GM18868 (cell line): ENCODE measurements around the gene YBEY.
"Not testable (repeated sequence)": the region's sequence is repeated elsewhere in the genome, so short reads cannot be mapped to it uniquely, and the experiment has no call there.

Experiments used
- ATAC-seq: cut with Tn5 transposase; IDR thresholded peaks from one replicate; pipeline ENCODE4 v1.9.1; 2021; ENCODE audit warnings: mild to moderate bottlenecking, moderate library complexity; ENCODE audit not compliant: unreplicated experiment

Gene YBEY

DNA sequence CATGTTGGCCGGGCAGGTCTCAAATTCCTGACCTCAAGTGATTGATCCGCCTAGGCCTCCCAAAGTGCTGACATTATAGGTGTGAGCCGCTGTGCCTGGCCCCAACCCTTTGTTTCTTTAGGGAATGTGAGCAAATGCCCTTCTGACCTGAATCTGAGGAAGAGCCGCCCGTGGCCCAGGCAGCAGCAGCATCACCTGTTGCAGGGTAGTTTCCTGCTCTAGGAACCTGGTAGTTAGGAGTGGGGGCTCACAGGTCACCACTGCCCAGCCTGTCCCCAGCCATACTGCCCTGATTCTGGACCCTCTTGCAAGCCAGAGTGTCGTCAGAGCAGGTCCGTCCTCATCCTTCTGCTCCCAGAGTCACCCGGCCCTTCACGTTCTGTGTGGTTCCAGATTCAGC is 13.0 kb downstream of the YBEY start:
- ATAC-seq = no peak

DNA sequence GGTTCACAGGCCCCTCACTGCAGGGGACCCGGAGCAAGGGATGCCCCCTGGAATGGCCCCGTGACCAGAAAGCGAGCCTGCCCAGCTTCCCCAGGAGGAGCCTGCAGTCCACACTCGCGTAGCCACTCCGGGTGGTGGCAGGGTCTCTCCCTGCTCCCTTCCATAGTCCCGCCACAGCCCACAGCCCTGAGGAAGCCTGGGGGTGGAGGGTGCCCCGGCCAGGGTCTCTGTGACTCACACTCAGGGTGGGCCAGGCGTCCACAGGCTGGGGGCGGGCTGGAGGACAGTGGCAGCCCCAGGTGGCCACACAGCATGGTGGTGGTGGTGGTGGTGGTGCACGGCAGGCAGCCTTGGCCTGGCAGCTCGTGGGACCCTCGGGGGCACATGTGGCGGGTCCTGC is 15.6 kb downstream of the YBEY start:
- ATAC-seq = no peak

DNA sequence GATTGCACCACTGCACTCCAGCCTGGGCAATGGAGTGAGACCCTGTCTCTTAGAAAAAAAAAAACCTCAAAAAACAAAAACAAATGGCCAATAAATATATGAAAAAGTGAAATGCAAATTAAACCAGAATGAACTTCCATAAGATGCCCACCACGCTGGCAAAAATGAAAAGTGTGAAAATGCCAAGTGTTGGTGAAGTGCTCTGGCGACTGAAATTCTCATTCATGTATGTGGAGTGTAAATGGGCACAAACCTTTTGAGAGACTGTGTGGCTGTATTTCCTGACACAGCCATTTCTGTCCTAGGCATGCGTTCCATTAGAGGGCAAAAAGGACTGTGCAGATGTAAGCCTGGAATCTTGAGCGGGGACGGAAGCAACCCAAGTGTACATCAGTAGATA is 18.3 kb downstream of the YBEY start:
- no peak for ATAC-seq

DNA sequence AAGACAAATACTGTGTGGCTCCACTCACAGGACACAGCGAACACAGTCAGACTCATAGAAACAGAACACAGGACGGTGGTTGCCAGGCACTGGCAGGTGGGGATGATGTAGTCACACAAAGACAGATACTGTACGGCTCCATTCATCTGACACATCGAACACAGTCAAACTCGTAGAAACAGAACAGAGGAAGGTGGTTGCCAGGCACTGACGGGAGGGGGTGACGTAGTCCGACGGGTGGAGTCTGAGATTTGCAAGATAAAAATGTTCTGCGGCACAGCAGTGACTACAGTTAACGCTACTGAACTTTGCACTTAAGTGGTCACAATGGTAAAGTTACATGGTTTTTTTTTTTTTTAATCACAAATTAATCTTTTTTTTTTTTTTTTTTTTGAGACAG is 18.8 kb downstream of the YBEY start:
- ATAC-seq = no peak

DNA sequence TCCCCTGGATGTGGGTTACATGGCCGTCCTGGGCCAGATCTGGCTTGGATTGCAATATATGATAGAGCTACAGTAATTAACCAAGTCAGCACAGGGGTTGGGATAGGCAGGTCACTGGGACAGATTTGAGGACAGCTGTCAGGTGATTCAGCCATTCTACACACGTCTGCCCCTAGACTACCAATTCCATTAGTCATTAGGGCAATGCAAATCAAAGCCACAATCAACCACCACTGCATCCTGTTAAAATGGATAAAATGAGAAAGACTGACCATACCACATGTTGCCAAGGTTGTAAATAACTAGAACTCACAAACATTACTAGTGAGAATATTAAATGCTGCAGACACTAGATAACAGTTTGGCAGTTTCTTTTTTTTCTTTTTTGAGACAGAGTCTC is 21.5 kb downstream of the YBEY start:
- ATAC-seq = no peak

DNA sequence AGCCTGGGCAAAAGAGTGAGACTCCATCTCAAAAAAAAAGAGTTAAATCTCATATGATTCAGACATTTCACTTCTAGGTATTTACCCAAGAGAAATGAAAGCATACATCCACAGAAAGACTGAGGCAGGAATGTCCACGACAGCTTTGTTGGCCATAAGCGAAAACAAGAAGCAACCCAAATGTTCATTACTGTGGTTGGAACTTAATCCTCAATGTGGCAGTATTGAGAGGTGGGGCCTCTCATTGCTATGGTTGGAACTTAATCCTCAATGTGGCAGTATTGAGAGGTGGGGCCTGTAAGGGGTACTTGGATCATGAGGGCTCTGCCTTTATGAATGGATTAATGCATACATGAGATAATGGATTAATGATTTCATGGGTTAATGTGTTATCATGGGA is 22.3 kb downstream of the YBEY start:
- ATAC-seq = no peak

DNA sequence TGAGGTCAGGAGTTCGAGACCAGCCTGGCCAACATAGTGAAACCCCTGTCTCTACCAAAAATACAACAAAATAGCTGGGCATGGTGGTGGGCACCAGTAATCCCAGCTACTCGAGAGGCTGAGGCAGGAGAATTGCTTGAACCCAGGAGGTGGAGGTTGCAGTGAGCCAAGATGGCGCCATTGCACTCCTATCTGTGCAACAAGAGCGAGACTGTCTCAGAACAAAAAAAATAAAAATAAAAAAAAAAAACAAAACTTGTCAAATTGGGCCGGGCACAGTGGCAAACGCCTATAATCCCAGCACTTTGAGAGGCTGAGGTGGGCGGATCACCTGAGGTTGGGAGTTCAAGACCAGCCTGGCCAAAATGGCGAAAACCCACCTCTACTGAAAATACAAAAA is 24.1 kb downstream of the YBEY start:
- ATAC-seq = not testable (repeated sequence)

DNA sequence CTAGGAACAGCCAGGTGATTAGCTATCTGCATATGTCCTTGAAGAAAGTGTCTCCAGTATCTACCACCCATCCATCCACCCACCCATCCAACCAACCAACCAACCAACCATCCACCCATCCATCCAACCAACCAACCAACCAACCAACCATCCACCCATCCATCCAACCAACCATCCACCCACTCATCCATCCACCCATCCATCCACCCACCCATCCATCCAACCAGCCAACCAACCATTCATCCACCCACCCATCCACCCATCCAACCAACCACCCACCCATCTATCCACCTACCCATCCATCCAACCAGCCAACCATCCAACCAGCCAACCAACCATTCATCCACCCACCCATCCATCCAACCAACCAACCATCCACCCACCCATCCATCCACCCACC is 25.4 kb downstream of the YBEY start:
- no peak for ATAC-seq

DNA sequence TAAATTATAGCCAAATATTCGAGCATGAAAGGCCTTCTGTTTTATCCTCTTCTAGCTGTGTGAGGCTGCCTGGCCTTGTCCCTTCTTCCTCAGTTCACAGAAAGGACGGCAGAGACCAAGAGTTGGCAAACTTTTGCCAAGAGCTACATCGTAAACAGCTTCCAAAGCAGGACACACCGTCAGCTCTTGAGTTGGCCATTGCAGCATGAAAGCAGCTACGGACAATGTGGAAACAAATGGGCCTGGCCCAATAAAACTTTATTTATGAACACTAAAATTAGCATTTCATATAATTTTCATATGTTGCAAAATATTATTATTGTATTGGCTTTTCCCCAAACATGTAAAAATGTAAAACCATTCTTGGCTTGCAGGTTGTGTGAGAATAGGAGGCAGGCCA is 26.8 kb downstream of the YBEY start:
- ATAC-seq = no peak

DNA sequence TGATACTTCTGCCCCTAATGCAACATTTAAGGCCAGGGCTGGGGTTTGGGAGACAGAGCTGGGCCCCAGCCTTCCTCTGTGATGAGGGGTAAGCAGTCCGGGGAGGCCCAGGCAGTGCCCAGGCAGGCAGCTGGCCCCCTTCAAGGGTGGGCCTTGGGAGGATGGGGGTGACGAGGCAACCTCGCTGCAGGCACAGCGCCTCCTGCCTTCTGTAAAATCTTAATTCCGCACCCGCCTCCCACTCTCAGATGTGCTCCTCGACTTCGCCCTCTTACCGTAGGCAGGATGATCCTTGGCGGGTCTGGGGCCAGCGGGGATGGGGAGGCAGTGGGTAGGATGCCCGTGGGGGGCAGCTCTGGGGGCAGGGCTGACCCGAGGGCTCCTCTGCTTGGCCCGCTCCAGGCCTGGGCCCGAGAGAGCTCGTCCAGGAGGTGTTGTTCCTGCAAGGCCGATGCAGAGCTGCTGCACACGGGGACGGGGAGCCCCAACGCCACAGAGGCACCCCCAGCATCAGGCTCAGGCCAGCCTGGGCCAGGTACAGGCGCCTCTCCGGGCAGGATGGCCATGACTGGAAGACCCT is 28.4 kb downstream of the YBEY start:
- ATAC-seq = no peak

DNA sequence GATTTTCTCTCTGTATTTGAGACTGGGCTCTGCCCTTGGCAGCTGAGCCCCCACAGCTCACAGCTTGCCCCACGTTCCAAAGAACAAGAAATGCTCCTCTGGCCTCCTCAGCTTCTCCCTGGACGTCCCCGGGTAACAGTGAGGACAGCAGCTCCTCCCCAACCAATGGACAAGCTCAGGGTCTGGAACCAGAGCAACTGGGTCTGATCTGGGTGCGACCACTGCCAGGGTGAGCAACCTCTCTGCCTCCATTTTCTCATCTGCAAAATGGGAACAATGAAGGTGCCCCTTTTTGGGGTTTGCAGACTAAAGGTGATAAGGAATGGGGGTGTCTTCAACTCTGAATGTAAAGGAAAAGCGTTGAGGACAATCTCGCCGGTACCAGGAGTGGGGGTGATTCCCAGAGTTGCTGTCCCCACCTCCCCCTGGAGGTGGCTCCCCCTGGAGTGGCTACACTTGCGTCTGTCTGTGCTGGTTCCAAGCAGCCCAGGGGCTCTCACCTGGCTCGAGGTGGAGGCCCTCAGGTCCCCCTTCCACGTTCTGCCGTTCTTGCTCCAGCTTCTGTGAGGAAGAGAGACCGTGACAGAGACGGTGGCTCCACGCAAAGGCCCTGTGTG is 30.7 kb downstream of the YBEY start:
- no peak for ATAC-seq

DNA sequence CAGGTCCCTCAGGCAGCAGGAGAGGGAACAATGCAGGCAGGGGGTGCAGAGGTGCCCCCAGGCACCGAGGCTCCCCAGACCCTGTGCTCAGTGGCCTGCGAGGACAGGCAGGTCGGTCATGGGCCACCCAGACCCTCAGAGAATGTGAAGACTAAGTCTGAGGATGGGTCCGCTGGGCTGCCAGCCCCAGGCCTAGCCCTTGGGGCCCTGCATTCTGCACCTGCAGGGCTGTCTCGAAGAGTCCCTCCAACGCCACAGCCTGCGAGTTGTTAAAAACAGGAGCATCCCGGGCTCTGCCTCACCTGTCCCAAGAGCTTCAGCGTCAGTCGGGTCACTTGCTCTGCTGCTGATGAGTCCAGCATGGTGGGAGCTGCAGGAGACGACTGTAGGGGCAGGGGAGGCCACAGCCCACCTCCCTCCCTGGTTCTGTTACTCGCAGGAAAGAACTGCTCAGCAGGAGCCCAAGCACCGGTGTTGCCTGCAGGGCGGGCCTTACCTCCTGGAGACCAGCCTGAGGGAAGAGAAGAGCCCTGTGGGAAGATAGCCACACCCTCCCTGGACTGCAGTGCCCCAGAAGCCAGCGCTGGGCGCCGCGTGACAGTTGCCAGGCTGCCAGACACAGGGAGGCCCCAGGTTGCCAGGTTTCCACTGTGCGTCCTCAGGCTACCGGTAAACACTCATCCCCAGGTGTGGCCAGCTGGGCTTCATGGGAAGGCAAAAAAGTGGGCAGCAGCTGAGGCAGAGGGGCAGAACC is 31.7 kb downstream of the YBEY start:
- ATAC-seq = no peak

DNA sequence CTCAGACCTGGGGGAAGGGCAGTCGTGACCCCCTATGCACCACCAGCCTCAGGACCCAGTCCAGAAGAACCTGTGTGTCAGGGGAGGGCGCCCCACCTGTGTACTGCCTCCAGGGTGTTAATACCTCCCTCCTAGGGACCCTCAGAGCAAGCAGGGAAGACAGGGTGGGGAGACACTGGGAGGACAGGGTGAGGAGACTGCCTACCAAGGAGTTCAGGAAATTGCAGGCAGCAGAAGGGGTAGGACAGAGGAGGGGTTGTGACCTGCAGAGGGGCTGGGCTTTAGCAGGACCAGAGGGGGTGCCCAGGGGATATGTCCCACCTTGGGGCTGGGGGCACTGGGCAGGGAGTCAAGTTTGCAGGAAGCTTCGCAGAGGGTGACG is 32.3 kb downstream of the YBEY start:
- ATAC-seq = no peak

DNA sequence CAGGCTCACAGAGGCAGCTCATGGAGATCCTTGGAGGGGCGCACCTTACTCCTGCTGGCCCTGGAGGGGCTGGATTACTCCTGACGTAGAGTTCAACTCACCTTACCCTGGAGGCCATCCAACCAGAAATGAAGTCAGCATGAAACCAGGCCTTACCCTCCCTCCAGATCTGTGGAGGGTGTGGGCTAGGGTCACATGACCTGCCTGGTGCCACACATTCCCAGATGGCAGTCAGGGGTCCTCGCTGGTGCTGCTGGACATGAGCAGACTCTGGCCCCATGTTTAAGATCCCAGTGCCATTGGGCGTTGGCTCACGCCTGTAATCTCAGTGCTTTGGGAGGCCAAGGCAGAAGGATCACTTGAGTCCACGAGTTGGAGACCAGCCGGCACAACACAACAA is 33.0 kb downstream of the YBEY start:
- no peak for ATAC-seq

DNA sequence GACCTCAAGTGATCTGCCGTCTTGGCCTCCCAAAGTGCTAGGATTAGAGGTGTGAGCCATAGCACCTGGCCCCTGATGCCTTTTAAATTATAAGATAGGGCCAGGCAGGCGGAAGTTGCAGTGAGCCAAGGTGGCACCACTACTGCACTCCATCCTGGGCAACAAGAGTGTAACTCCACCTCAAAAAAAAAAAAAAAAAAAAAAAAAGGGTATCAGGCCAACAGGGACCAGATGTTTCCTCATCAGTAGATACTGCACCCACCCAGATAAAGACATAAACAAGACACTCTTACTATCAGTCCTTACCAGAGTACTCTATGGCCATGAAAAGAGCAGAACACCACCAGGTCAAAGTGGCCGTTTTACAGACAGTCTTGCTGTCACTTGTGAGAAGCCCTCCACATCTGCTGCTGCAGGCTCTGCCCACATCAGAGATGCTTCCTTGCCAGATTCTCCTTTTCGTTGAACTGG is 34.2 kb downstream of the YBEY start:
- ATAC-seq = no peak

DNA sequence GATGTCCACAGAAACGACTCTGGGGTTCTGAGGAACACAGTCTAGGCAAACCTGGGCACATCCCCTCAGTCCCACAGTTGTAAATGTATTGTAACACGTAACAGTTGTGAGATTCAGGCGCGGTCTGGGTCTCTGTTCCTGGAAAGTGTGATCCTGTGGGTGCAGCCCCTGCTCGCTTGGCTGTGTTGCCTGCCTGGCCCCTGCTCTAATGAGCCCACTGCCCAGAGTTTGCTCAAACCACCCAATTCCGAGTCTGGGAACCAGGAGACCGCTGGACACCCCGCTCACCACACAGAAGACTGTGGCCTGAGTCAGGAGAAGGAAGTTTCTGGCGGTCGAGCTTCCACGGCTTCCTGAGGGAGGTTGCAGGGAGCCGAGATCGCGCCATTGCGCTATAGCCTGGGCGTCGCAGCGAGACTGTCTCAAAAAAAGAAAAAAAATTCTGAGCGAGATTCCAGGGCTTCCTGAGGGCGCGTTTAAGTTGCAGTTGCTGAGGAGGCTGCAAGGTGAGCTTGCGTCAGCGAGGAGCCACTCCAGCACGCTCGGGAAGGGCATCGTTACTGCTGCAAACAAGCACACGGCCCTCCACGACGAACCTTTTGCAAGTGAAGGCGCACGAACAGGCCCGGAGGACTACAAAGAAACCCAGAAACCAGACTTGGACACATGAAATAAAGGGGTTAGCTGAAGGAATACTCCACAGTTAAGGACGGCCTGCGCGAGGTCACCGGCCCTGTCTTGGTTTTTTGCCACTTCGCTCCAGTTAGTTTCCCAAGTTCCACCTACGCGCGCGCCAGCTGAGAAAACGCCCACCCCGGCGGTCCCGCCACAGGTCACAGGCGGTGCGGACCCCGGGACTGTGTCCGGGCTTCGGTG is 36.4 kb downstream of the YBEY start:
- no peak for ATAC-seq

DNA sequence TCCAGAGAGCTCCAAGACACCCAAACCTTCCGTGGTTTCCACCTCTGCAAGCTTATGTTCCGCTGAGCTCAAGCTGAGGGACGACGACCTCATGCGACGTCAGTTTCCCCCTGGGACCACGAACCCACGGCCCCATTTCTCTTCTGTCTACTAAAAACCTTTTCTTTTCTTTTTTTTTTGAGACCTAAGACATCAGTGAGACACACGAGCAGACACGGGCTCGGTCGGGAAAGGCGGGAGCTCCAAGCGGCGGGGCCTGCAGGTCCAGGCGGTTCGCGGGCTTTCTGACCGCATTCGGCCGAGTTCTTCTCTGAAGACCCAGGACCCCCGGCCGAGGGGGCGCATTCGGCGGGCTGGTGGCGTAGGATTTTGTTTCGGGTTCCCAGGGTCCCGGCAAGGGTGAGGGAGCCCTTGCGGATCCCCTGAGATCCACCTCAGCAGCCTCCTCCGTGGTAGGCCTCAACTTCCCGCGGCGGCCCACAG is 37.1 kb downstream of the YBEY start:
- ATAC-seq = no peak

DNA sequence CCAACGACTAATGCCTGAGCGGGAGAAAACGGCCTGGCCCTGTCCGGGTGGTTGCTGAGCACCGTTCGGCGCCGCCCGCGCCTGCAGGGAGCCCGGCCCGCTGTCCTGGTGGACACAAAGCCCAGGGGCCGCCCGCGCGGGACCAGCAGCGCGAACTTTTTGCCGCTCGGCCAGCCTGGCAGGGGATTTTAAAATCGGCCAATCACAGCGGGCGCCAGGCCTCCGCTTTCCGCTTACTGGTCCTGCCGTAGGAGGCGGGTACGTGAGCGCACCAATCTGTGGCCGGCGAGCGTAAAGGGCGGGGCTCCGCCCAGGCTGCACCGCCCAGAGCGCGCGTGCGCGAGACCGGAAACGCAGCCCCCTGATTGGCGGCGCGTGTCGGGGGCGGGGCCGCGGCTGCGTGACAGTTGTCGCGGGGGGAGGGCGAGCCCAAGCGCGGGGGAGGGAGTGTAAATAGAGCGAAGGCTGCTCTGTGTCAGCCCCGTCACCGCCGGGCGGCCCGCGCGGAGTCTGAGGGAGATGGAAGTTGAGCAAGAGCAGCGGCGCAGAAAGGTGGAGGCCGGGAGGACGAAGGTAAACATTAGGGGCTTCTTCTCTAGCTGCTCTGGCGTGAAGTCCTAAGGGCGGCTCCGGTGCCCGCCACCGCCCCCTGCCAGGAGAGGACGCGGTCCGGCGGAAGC is 37.7 kb downstream of the YBEY start, which contains the start of the genes C21orf58 and PCNT:
Gene C21orf58 (minus strand): TSS at position 161 of the 680 bp plus-strand sequence. CDS start 1,132 bp downstream, outside the sequence.
Gene PCNT (plus strand): TSS at position 447 of the 680 bp plus-strand sequence. CDS start 73 bp downstream, at position 520.
- peak; percentile 82 for ATAC-seq

DNA sequence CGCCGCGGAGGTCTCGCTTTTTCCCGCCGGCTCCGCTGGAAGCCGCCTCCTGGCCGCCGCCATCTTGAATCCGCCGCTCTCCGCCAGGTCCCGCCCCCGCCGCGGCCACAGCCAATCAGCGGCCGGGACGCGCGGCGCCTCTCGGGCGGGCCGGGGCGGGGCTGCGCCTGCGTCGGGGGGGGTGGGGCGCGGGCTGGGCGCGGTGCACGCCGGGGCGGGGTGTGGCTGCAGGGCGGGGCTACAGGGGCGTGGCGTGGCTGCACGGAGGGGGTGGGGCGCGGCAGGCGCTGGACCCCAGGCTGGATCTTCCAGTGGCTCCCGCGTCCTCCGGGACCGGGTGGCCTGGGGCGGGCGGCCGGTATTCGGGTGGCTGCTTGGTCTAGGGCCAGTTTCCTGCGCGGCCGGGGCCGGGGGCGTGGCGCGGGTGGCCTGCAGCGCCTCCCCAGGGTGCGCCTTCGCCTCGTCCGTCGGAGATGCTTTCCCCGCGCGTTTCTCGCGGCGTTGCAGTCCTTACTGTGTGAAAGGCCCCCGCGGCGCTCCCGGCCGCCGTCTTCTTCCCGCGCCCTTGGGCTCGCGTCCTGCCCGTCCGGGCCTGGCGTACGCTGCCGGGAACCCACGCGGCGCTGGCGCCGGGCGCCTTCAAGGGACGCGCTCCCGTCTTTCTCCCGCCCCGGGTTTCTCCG is 38.4 kb downstream of the YBEY start:
- peak; percentile 62 for ATAC-seq
